ENCODE data around the gene PTPDC1.
"Not testable (repeated sequence)": the region's sequence is repeated elsewhere in the genome, so short reads cannot be mapped to it uniquely, and the experiment has no call there.

PTPDC1 gene

DNA sequence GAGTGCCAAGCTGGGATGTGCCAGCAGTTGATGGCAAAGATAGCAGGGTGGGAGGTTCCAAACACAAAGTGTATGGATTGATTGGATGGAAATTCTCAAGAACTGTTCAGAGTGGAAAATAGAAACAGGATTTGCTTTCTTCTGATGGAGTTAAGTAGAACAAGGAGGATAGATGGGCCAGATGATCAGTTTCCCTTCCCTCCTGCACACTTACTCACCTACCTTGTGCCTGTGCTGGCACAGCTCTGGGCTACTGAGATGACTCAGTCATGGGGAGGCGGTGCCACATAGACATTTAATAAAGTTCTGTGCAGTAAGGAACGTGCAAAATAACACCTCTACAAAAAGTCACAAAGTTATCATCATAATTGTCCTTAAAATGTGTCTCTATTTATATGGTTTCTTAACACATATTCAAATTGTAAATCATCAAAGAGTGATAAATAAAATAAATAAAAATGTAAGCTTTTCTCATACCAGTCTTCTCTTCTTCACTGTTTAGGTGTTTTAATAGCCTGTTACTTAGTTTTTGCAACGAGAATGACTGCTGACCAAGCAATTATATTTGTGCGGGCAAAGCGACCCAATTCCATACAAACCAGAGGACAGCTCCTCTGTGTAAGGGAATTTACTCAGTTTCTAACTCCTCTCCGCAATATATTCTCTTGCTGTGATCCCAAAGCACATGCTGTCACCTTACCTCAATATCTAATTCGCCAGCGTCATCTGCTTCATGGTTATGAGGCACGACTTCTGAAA lies 12.7 kb downstream of the PTPDC1 start:
- no peak for DNase-seq

DNA sequence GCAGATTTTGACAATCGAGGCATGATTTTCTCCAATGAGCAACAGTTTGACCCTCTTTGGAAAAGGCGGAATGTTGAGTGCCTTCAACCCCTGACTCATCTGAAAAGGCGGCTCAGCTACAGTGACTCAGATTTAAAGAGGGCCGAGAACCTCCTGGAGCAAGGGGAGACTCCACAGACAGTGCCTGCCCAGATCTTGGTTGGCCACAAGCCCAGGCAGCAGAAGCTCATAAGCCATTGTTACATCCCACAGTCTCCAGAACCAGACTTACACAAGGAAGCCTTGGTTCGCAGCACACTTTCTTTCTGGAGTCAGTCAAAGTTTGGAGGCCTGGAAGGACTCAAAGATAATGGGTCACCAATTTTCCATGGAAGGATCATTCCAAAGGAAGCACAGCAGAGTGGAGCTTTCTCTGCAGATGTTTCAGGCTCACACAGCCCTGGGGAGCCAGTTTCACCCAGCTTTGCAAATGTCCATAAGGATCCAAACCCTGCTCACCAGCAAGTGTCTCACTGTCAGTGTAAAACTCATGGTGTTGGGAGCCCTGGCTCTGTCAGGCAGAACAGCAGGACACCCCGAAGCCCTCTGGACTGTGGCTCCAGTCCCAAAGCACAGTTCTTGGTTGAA lies 13.6 kb downstream of the PTPDC1 start:
- no peak for DNase-seq

DNA sequence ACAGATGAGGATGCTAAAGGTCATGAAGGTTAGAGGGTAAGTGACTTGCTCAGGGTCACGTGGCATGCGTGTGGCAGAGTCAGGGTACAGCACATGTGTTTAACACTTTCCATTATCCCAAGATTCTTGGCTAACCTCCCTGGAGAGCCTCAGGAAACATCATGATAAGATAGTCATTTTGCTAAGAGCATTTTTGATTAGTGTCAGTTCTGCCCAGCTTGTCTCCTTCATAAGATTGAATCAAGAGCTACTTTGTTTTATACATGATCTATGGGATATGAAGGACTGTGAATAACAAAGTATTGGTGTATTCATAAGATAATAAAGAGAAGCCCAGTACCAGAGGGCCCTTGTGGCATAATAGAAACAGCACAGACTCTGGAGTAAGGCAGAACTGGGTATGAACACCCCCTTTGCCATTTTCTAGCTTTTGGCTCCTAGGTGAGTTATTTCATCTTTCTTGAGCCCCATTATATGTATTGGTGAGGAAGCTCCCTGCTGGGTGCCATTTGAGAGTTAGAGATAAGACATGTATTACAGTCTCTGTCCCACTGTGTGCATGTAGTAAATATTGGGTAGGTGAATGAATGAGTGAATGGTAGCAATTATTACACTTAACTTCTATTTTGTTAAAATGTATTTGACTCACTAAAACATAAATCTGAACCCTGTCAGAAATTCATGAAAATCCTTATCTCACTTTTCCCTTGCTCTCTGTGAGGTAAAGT lies 16.1 kb downstream of the PTPDC1 start:
- DNase-seq, result no peak

DNA sequence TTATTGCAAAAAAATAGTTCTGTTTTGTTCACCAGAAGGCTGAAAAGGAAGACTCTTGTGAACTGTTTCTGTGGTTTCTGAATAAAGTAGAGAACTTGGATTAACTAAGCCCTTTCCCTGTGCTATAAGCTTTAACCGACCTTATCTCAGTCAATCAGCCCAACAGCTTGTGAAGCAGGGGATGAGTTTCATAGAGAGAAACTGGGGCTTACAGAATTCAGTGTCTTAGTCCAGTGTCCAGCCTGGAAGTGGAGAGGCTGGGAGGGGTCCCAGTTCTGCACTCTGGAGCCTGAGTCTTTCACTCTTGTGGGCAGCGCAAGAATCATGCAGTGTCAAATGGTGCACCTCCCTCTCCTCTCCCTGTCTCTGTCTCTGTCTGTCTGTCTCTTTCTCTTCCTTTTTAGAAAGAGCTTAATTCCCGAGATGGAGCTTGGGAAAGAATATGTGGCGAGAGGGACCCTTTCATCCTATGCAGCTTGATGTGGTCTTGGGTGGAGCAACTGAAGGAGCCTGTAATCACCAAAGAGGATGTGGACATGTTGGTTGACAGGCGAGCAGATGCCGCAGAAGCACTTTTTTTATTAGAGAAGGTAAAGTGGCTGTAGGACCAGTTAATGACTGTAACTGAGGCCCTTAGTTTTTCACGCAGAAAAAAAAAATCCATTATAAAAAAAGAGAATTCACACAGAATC lies 17.0 kb downstream of the PTPDC1 start:
- no peak for DNase-seq

DNA sequence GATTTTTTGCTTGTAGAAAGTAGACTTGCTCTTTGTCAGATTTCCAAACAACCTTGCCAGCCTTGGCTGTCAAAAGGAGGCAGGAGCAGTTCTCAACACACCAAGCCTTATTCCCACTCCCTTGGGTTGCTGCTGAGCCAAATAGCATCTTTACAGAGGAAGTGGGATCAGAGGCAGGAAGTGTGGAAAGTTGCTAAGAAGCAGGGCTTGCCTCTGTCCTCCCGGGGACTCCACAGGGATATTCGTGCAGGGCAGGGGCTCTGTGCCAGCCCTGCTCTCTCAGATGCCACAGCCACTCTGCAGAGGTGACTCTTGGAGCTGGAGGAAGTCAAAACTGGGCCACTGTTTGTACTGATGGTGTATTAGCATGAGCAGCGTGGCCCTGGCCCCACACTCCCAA lies 24.3 kb downstream of the PTPDC1 start:
- no peak for DNase-seq

DNA sequence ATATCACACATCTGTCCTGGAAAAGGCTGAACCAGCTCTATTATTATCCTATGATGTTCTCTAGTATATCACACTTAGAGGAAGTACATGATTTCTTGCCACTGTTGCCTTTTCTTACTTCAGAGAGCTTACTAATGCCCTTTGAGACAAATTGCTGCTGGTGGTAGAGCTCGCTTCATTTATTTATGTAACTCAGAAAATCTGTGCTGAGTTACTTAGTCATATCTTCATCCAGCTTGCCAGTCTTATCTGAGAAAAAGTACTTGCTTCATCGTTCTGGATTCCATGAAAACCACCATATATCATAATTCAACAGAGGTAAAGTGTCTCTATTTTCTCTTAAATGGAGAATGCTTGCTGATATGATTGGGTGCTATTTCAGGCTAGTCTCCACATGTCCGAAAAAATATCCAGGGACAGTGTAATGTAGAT lies 26.6 kb downstream of the PTPDC1 start:
- no peak for DNase-seq

DNA sequence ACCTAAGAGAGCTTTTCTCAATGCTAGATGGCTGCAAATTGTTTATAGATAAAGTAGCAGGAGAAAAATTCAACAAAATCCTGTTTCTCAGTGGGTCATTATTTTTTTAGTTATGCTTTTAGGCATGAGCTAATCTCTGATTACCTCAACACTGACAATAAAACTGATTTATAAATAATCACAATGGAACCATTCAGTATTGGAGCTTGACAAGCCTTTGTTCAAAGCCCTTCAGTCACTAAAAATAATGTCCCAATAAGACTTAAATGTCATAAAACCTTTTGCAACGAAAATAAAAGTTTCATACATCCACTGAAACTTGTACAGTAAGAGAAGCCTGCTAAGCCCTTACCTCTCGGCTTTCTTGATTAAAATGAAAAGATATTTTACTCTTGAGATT lies 27.2 kb downstream of the PTPDC1 start:
- no peak for DNase-seq

DNA sequence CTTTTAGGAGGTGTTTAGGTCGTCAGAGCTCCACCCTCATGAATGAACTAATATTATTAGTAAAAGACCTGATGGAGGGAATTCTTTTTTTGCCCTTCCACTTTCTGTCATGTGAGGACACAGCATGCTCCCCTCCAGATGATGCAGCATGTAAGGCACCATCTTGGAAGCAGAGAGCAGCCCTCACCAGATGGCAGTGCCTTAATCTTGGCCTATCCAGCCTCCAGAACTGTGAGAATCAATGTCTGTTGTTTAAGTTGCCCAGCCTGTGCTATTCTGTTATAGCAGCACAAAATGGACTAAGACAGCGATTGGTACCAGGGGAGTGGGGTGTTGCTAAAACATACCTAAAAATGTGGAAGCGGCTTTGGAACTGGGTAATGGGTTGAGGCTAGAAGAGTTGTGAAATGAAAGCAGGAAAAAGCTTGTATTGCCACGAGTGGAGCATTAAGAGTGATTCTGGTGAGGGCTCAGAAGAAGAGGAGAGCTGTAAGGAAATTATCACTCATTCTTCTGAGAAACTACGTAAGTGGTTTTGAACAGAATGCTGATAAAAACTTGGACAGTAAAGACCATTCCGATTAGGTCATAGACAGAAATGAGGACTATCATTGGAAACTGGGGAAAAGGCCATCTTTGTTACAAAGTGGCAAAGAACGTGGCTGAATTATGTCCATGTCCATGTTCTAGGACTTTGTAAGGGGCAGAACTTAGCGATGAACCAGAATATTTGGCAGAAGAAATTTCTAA lies 28.6 kb downstream of the PTPDC1 start:
- DNase-seq, result no peak

DNA sequence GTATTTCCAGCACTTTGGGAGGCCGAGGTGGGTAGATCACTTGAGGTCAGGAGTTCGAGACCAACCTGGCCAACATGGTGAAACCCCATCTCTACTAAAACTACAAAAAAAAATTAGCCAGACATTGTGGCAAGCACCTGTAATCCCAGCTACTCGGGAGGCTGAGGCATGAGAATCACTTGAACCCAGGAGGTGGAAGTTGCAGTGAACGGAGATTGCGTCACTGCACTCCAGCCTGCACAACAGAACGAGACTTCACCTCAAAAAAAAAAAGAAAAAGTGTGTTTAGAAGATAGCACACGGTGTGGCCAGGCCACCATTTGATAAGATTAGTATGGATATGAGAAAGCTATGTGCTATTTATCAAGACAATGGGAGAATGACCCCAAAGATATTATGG lies 35.8 kb downstream of the PTPDC1 start:
- not testable (repeated sequence) for DNase-seq

DNA sequence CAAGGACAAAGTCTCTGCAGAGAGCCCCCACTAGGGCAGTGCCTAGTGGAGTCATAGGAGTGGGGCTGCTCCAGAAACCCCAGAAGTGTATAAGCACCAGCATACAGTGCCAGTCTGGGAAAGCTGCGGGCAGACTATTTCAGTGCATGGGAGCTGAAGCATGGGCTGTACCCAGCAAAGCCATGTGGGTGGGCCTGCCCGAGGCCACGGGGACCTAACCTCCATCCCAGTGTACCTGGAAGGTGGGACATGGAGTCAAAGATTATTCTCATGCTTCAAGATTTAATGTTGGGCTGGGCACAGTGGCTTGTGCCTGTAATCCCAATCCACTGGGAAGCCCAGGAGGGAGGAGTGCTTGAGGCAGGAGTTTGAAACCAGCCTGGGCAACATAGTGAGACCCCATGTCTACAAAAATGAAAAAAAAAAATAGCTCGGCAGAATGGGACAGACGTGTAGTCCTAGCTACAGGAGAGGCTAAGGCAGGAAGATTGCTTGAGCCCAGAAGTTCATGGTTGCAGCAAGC lies 36.7 kb downstream of the PTPDC1 start:
- no peak for DNase-seq

DNA sequence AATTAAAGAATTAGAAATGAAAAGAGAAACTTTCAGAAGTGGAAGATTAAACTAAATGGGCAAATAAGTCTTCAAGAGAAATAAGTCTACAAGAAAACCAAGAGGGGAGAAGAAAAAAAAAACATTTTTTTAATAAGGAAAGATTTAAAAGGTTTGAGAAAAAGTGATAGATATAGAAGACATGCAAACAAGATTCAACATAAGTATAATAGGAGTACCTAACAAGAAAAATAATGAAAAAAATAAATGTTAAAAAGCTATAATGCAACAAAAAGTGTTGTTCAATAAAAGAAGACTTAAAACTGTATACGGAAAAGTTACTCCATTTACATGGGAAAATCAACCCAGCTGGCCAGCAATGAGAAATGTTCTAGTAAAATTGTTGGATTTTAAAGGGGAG lies 42.6 kb downstream of the PTPDC1 start:
- no peak for DNase-seq

DNA sequence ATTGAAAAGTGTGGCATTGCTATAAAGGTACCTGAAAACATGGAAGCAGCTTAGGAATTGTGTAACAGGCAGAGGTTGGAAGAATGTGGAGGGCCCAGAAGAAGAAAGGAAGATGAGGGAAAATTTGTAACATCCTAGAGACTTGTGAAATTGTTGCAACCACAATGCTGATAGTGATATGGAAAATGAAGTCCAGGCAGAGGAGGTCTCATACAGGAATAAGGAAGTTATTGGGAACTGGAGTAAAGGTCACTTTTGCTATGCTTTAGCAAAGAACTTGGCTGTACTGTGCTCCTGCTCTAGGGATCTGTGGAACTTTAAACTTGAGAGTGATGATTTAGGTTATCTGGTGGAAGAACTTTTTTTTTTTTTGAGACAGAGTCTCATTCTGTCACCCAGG lies 43.5 kb downstream of the PTPDC1 start:
- DNase-seq, result no peak

DNA sequence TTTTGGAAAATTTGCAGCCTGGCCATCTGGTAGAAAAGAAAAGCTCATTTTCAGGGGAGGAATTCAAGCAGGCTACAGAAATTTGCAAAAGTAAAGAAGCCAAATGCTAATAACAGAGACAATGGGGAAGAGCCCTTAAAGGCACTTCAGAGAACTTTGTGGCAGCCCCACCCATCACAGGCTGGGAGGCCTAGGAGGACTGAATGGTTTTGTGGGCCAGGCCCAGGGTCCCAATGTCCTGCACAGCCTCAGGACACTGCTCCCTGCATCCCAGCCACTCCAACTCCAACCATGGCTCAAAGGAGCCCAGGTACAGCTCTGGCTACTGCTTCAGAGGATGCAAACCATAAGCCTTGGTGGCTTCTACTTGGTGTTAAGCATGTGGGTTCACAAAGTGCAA lies 44.3 kb downstream of the PTPDC1 start:
- no peak for DNase-seq

DNA sequence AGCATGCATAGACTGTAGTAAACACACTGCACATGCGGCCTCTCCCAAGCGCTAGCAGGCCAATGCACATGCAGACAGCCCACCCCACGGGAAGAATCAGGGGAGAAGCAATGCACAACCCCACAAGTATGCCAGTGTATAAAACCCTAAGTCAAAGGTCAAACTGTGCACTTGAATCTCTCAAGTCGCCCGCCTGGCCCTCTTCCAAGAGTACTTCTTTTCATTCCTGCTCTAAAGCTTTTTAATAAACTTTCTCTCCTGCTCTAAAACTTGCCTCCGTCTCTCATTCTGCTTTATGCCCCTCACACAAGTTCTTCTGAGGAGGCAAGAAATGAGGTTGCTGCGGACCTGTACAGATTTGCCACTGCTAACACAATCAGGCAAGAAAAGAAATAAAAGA lies 50.4 kb downstream of the PTPDC1 start:
- no peak for DNase-seq

DNA sequence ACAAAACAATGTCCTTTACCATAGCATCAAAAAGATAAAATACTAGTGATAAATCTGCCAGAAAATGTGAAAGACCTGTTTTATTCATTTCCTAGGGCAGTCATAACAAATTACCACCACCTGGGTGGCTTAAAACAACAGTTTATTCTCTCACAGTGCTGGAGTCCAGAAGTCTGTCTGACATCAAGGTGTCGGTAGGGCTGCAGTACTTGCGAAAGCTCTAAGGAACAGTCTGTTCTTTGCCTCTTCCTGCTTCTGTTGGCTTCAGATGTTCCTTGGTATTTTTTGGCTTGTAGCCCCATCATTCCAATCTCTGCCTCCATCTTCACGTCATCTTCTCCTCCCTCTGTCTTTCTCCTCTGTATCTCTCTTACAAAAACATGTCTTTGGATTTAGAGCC lies 51.0 kb downstream of the PTPDC1 start:
- DNase-seq, result no peak

DNA sequence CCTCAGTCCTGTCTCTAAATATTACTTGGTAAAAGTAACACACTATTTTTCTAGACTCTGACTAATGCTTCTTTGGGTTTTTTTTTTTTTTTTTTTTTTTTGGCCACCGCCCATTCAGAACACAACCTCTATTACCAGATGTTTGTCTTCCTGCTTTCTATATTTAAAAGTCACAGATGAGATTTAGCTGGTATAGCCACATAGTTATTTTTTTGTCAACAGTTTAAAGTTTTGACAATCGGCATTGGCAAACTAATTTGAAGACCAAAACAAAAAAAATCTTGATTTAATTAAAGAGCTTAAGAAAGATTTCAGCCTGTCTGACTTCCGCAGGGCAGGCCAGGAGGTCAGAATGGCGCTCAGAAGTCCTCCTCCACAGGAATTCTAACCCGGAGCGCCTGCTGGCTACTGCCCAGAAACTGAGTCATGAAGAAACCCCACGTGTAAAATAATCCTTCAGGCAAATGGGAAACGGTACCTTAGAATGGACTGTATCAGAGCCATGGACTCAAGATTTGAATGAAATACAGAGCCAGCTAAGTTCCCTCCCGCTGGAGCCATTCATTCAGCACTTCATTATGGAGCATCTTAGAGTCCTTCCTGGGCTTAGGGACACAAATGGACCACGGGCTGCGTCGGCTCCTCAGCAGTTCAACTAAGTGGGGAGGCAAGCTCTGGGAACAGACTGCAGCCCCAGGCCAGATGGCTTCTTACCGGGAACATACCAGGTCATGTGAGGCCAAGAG lies 55.6 kb downstream of the PTPDC1 start:
- DNase-seq, result no peak

DNA sequence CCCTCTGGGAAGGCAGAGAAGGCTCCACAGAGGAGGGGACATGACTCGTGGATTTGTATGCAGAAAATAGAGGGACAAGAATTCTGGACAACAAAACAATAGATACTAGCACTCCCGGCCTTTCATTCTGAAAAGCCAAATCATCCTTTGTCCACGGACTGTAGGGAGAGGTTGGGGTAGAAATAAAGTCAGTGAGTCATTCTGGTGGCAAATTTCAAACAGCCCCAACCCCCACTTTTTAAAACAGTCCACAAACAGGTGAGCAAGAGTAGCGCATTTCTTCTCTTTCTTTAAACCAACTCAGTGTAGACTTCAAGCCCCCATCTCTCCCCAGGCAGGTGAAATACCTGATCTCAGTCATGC lies 56.1 kb downstream of the PTPDC1 start:
- DNase-seq, result no peak

DNA sequence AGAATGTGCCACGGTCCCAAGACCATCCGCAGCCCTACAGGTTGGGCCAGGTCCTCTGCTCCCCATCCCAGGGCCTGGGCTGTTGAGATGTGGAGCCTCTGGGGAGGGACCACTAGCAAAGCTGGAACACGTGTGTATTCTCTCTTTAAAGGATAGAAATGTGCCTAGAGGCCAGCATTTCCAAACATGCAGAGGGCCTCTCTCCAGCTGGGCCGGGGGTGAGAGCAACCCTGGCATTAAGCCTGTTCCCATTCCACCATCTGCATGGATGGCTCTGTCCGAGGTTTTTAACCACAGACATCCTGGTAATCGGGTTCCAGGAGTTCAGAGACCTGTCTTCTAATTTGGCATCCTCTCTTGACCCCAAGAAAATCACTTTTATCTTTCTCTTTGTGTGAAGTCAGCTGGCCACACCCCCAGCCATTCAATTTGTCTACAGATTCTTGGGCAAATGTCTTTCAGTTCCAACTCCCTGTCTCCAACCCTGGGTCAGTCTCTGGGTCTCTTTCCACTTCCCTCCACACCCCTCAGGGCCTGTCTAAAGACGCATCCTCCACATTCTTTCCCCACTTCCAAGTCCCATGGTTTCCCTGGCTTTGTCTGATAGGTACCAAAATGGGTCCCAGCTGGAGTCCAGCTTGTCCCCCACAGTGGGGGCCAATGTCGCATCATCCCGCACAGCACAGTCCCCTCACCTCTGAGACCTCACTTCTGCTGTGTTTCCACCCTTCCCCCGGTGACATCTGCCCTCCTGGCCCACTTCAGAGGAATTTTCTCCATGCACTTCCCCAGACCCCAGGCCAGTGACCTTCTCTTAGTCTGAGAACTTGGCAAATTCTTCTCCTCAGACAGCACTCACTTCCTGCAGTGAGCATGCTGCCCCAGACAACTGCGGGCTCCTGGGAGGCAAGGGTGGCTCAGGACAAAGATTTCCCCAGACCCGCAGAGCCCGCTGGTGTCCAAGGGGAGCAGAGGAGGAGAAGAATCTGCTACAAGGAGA lies 56.8 kb downstream of the PTPDC1 start:
- DNase-seq, result no peak

DNA sequence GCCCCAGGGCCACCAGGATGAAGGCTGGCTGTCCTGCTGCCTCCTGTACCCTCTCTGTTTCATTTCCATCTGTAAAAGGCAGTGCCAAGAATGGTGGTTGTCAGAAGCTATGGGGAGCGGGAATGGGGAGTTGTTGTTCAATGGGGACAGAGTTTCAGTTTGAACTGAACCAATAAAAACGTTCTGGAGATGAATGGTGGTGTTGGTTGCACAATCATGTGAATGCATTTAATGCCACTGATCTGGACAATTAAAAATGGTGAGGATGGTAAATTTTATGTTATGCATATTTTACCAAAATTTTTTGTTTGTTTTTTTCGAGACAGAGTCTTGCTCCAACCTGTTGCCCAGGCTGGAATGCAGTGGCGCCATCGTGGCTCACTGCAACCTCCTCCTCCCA lies 58.1 kb downstream of the PTPDC1 start:
- no peak for DNase-seq

DNA sequence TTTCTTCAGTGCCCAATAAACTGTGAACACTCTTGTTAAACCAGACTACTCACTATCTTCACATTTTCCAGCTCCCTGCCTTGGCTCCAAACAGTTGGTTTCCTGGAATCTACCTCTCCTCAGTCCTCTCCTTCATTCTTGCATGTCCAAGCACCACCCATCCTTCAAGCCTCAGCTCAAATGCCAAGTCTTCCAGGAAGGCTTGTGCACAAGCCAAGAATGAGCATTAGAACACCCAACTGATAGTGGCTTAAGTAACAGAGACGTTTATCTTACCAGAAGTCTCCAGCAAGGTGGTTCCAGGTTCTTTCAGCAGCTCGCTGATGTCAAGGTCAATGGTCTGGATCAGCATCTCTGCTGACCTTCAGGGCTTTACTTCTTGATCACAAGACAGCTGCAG lies 60.1 kb downstream of the PTPDC1 start:
- no peak for DNase-seq

DNA sequence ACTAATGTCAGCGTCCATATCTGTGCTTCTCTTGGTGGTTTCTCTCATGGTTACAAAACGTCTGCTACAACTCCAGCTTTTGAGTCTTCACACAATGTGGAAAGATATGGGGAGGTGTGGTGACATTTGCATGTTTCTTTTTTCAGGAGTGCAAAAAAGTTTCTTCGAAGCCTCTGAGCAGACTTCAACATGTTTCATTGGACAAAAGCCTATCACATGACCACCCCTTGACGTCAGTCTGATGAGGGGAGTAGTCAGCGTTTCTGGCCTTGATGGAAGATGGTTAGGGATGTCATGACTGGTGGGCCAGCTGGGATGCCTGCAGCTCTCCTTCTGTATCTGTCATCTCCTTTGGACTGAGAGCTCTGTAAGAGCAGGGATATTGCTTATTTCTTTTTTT lies 61.4 kb downstream of the PTPDC1 start:
- no peak for DNase-seq
